Amygdala (tissue), 56 donors: ENCODE measurements around the gene NFIA.
"Not testable (repeated sequence)": the region's sequence is repeated elsewhere in the genome, so short reads cannot be mapped to it uniquely, and the experiment has no call there.

ENCODE experiments used
- DNase-seq, 56 donors: peaks; one replicate each; lab custom pipeline; 2025; lab: John Stamatoyannopoulos, UW

The NFIA gene

DNA sequence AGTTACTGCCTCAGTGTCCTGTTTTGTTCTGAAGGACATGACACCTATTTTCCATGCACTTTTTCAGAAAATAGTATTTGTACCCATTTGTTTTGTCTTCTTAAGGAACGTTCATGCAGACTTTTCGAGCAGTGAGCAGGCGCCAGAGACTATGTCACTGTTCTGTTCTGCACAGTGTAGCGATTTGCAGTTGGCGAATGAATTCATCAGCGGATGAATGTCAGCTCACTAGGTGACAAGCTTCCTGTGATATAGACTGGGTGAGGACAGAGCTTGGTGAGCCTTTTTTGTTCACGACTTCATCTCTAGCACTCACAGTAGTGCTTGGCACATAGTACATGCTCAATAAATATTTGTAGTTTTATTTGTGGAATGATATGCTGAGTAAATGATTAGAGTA is 177.8 kb downstream of the NFIA start:
- no peak for DNase-seq

DNA sequence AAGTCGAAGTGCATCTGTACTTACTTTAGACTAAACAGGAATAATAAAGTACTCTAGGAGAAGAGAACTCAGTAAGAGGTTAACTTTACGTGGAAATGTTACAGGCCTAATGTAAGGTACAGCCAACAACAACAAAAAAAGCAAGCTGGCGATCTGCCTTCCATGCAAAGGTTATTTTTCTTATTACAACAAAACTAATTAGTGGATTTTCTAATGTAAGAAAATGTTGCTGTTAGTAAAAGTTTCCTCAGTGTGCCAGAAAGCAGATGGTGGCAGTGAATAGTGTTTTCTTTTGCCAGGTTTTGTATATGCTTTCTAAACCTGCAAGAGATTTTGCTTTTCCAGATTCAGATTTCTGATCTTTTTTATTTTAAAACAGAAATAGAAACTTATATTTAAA is 179.2 kb downstream of the NFIA start:
- DNase-seq, result no peak

DNA sequence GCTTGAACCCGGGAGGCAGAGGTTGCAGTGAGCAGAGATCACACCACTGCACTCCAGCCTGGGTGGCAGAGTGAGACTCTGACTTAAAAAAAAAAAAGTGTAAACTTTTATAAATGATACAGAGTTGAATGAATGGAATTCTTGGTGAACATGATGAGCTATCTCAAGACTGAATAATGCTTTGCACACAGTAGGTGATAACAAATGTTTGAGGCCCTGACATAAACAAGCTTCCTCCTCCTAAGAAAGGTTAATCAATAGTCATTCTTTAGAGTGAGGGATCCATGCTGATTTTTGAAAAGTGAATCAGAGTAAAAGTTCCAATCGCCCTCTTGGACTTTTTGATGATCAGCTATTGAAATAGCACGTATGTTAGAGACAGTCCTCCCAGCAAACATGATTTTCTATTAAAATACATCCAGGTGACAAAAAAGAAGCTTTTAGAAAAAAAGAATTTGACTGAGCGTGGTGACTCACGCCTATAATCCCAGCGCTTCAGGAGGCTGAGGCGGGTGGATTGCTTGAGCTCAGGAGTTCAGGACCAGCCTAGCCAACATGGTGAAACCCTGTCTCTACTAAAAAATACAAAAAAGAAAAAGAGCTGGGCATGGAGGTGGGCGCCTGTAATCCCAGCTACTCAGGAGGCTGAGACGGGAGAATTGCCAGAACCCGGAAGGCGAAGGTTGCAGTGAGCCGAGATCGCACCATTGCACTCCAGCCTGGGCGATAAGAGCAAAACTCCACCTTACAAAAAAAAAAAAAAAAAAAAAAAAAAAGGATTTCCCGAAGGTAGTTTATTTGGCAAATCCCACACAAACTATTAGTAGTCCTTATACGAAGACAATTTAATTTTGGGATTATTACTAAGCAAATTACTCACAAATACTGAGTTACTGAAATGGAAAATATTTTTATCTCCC is 181.8 kb downstream of the NFIA start:
- no peak for DNase-seq

DNA sequence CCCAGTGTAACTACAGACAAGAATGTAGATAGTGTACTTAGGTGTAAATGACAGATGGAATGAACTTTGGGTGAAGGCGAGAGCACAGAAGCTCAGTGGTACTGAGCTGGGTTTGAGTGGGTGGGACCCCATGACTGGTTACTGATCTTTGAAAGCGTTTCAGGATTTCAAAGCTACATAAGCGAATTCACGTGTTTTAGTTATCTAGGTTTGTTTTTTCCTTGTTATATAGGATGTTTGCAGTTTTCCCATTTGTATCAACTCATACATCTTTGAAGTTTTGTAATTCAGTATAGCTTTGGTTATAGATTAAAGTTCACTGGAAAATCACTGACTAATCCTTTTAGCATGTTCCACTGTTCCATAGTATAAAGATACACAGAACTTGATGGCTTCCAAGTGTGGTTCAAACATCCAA is 182.5 kb downstream of the NFIA start:
- no peak for DNase-seq

DNA sequence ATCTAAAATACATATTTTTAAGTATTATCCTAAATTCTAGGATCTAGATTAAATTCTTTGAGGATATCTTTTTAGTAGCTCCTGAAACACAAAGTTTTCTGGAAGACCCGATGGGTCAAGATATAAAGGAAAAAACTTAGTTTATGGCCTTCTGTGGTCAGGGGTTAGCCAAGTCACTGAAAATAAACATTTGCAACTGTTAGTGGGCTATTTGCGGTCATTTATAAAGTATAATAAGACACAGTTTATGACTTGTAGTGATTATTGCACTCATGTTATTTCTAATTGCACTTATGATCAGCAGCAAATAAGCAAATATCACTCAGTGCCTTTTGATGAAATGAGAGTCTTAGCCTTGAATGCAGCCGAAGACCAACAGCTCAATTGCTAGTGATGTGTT is 183.3 kb downstream of the NFIA start:
- no peak for DNase-seq

DNA sequence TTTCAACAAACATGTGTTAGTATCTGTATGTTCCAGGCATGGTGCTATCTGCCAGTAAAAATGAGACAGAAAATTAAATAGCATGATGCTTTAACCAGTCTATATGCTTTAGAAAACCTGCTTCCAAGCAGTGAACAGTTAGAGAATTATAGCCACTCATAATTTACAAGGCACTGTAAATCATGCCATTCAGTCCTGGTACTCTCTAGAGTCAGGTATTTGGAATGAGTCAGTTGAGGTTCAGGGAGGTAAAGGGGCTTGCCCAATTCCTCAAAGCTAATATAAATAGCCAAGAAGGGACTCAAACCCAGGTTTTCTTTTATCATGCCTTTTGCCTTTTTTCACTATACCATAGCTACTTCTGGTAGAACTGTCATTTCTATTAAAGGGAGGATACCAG is 184.4 kb downstream of the NFIA start:
- DNase-seq, result no peak

DNA sequence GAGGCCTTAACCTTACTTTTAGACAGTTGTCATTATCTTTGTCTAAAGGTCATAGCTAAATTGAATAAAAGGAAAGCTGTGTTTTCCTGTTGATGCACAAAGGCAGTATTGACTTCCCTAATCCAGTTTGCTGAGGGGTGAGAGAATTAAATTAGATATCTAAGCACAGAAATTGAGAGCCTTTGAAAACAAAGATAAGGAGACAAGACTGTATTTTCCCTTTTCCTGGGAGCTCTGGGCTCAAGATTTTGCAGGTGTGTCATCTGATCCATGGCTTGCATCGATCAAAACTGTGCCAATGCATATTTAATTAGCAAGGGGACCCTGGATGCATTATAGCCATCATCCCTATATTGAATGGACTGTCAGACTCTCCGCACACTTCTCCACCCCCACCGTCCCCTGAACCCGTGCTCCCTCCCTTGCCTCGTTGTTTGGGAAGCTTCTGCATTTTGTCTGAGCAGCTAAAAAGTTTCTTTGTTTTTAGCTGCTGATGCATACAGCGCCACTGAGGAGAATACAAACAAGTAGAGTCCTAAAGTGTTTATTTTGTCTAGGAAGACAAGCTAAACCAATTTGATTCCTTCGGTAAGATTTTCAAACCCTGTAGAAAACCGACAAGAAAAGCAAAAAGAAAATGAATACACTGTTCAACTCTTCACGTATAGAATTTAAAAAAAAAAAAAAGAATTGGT is 186.3 kb downstream of the NFIA start:
- peak in 42 of 56 donors; percentile 19 to 78 (median 45) for DNase-seq

DNA sequence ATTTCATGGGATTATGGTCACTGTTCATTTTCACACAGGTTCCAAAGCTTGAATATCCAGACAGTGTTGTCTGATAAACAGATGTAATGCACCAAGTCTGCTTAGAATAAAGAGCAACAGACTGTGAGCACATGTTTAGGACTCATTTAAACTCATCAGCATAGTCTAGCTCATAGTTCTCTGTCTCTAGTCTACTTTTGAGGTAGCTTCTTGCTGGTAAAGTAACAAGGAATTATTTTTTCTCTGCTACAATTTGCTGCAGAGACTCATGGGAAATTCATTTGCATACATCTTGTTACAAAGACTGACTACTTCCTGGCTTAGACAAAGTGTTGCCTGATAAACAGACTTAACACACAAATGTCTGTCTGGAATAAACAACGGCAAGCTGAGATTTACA is 187.2 kb downstream of the NFIA start:
- DNase-seq, result no peak

DNA sequence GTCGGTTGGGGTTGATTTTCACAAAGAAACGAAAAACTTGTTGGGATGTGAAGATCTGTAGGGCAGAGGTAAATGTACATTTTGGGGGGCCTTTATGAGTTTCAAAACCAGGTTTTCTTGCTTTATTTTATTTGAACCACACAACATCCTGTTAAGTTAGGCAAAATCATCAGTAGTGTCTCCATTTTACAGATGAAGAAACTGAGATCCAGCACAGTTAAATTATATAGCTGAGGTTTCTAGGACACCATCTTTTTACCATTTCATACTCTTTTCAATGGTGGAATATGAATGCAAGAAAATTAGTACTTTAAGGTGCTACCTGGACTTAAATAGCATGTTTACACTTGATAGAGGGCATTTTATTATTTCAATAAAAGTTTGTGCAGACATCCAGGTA is 187.7 kb downstream of the NFIA start:
- no peak for DNase-seq

DNA sequence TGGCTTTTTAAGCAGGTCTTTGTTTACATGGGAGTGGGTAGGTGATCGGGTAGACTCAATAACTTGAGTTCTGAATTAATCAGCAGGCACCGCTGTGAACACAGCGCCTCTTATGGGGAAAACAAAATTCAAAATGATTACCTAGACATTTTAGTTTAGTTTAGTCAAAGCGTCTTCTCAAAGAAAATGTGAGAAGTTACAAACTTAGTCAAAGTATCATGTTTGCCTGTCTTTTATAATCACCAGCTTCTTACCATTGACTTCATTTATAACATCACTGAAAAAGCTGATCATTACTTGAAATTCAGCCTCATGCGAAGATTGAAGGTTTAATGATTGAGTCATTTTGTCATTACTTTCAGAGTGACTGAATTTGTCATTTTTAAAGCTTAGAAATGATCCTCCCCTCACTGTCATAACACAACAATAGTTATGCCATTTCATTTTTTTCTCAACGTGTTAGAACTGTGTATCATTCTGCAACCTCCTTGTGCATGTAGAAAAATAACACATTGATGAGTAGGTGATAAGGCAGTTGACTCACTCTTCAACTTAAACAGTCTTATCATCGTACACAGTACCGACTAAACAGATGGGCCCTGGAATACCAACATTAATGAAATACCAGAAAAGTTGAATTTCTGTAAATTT is 188.5 kb downstream of the NFIA start:
- DNase-seq, result no peak

DNA sequence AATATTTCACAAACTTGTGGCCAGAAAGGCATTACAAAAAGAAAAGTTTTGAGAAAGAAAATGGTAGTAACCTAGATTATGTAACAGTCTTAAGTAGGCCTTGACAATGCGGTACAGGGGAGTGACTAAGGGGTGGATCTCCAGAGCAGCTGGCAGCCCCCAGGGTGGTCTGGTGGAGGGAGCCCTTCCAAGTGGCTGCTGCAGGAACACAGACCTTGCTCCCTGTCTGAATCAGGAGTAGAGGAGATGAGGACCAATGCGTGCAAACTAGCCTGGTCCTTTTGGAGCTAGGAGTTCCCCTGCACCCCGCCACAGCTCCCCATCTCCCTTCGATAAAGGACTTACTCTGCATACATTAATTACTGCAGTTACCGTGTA is 189.0 kb downstream of the NFIA start:
- no peak for DNase-seq

DNA sequence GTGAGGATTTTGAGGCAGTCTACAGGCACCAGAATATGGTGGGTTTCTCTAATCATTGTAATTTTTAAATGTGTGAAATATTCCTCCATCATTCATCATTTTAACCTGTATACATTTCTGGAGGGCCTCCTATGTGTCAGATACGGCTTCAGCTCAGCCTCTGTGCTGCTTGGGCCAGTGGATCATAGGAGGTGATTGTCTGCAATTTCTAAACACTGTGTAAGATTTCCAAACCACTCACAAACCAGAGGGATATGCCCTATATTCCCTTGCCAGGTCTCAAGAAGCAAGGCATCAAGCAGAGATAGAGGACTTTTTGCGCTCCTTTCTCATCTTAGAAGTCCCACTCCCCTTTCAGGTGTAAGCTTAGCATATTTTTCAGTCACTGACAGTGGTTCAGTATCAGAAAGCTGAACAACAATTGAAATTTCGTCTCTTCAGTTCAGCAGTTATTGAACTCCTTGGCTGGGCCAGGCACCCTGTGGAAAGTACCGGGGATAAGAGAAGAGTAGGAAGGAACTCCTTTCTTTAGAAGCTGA is 190.9 kb downstream of the NFIA start:
- DNase-seq, result no peak

DNA sequence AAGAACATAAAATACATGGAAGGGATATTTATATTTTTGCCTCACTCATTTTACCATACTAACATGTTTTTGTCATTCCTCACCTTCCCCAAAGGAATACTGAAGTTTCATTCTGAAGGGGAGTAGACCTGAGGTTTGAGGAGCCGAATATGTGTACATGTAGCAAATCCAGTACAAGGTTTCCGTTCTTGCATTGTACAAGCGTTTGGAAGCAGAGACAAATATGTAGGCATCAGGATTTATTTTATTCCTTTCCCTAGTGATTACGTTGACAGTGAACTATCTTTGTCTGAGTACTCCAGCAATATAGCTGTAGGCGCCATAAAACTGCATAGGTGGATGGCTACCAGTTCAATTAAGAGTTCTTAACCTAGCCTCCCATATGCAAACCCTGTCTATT is 191.5 kb downstream of the NFIA start:
- DNase-seq, result no peak

DNA sequence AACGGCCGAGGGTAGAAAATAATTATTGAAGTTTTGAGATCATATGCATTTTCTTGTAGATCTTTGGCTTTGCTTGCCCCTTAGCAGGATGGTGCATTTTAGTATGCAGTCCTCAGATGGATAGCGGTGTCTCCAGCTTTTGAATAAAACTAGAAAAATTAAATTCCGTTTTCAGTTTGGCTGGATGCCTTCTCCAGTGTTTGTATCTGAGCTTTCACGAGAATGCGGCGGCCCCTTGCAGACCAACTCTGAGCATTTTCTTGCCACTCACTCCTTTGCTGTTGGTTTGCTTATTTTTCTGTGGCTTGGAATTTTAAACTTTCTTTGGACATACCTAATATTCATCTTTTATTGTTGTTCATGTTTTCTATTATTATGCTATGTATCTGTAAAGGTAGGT is 192.6 kb downstream of the NFIA start:
- DNase-seq, result peak in 6 of 56 donors; percentile 8 to 34 (median 18)

DNA sequence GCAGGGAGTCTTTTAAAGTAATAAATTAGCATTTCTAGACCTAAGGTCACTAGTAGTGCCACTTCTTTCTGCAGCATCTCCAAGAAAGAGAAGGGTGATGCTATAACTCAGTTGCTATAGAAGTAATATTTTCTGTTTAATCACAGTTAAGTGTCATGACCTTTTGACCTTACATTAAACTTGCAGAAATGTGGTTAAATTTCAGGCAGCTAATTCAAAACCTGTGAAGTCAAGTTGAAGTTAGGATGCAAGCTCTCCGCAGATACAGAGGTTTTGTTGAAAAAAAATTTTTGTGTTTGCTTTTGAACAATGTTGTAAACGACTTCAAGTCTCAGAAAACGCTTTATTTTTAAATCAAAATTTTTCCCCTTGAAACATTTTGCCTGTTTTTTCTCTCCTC is 193.9 kb downstream of the NFIA start:
- DNase-seq, result no peak

DNA sequence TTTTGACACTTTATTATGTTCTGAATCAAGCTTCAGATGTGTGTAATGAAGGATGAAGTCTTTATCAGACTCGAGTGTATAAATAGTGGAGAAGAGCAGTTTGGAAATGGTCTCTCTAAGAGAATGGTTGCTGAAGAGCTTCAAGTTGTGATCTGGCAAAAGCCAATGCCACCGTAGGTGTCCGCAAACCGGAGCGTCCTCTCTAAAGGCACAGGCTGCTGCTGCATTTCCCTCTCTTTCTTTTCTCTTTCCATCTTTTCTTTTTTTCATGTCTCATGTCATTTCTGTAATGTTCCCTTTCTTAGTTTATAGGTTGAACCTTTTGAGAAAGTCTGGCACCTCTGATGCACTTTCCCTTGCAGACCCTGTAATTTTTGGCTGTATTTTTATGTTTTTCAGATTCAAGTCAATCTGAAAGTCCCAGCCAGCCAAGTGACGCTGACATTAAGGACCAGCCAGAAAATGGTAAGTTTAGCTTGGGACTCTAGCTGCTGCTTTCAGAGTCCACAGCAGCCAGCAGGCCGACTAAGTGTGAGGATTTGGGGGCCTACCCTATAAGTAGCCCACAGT is 194.8 kb downstream of the NFIA start:
- DNase-seq, result peak in 3 of 56 donors; percentile 9 to 21 (median 16)

DNA sequence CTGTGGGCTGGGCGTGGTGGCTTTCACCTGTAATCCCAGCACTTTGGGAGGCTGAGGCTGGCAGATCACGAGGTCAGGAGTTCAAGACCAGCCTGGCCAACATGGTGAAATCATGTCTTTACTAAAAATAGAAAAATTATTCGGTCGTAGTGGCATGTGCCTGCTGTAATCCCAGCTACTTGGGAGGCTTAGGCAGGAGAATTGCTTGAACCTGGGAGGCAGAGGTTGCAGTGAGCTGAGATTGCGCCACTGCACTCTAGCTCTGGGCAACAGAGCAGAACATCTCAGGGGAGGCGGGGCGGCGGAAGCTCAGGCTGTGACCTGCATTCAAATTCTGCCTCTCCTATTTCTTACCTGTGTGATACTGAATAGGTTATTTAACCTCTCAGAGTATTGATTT is 196.1 kb downstream of the NFIA start:
- DNase-seq, result not testable (repeated sequence)

DNA sequence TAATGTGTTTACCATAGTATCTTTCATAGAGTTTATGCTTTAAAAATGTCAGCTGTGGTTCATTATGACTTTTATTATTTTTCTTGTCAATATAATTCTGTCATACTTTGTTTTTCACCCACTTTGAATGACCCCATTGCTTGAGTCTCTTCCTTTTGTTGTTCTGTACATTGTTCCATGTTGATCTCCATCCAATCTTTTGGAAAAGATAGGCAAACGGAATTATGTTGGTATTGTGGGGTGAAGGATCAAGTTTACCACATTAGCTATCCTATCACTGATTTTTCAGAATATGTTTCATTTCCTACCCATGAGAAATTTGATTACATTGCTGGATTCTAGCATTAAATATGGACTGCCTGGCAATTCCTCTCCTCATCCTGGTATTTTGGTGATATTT is 196.6 kb downstream of the NFIA start:
- no peak for DNase-seq

DNA sequence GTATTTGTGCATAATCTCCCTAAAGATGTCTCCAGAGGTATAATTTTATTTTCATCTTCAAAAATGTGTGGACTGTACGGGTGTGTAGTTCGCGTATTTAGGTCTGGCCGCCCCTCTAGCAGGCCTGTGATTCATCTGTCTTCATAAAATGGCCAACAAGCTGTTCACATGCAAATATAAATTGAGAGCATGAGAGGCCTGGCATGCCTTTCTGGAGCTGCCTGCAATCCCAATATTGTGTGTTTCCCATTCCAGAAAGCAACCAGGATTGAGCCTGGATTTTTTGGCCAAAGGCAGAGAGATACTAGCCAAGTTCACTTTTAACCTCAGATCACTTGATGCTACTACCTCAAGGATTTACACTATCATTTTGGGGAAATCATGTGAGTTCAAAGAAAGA is 197.2 kb downstream of the NFIA start:
- no peak for DNase-seq

DNA sequence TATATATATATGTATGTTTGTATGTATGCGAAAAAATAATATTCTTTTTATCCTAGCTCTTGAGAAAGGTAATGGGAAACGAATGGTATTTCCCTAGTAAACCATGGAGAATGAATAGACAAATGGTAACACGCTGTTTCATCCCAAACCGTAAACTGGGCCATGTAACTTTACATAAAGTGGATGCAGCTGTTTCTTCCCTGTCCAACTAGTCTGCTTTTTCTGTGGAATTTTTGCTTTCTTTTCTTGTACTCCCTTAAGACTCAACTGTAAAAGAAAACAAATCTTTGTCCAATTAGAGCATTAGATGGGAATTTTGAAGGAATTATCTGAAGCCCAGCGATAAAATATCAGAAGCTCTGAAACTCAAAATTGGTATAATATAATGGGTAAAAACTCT is 198.1 kb downstream of the NFIA start:
- DNase-seq, result no peak

DNA sequence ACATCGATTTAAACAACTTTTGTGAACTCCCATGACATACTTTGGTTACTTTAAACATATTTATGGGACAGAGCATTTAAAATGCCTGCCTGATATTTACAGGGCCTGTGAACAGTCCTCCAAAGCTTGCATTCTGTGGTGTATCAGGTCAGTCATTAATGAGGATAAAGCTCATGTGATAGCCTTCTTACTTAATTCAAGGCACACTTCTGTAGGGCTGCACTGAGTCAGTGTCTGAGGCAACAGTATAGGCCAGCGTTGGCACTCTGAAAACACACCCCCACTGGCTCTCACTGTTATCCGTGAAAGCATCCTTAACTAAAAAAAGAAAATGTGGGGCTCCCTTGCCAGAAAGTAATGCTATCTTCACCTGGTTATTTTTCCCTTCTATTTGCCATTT is 200.0 kb downstream of the NFIA start:
- DNase-seq, result no peak
